Stimulated activated CD4-positive, alpha-beta T cell treated with anti-CD3 and anti-CD28 coated beads, Interleukin-4, amount 100 ng/mL, for 24 hours (primary cell): ENCODE results near the gene CDC73.
"Not testable (repeated sequence)": the region's sequence is repeated elsewhere in the genome, so short reads cannot be mapped to it uniquely, and the experiment has no call there.

Experiments
- DNase-seq: peaks from one replicate; pipeline ENCODE4 v3.0.0-alpha.2; 2020

CDC73 gene

DNA sequence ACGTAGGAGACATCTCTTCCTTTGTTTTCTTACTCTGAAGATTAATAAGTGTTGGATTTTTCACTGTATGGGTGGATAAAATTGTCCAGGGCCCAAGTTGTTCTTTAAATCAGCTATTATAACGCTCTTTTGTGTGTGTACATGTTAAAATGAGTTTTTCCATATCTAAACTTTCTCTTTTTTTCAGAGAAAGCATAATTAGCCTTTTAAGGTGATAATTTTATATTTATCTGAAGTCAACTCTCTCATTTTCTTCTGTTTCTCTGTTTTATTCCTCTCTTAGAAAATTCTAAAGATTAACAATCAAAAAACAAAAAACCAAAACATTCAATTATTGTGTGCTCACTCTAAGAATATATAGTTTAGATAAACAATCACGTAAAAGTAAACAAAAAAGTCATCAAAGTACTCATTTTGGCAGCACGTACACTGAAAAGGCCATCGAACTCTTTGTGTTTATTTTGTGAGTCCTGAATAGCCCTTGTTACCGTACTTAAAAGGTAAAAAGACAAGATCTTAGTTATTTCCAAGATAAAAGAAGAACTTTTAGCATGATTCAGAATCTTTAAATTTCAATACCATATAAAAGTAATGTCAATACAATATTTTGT, 7.2 kb upstream of the CDC73 start:
- no peak for DNase-seq

DNA sequence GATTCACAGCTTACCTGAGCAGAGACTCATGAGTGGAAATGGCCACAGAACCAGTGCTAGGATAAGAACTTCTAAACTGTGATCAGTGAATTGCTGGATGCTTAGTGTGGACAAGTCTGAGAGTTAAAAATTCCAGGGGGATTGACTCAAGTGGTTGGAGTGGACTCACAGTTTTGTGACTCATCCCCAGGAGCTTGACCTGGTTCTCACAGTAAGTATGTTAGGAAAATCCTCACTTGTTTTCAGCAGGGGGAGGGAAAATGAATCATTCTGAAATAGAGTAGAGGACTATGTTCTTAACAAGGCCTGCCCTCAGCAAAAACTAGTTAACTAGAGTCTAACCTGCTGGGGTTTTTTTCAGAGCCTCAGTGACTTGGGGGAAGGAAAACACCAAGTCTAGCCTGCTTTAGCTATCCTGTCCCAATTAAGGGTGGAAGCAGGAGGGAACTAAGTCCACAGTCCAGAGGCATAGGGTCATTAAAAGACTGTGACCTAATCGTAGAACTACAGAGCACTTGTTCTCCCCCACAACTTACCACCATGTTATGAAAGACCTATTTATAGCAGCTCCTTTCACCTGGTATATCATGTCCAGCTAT, 6.1 kb upstream of the CDC73 start:
- no peak for DNase-seq

- not testable (repeated sequence) for DNase-seq
Measured at GRCh38 chr1:193117167-193117566, 4.7 kb upstream of the CDC73 start.

DNA sequence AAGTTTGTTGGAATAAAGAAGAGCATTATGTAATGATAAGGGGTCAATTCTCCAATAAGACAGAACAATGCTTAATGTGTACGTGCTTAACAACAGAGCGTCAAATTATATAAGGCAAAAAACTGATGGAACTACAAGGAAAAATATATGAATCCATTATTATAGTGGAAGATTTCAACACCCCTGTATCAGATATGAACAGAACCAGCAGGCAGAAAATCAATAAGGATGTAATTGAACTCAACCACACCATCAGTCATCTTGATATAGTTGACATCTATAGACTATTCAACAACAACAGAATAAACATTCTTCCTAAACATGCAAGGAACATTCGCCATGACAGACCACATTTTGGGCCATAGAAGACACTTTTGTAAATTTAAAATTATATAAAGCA, 3.6 kb upstream of the CDC73 start:
- no peak for DNase-seq

DNA sequence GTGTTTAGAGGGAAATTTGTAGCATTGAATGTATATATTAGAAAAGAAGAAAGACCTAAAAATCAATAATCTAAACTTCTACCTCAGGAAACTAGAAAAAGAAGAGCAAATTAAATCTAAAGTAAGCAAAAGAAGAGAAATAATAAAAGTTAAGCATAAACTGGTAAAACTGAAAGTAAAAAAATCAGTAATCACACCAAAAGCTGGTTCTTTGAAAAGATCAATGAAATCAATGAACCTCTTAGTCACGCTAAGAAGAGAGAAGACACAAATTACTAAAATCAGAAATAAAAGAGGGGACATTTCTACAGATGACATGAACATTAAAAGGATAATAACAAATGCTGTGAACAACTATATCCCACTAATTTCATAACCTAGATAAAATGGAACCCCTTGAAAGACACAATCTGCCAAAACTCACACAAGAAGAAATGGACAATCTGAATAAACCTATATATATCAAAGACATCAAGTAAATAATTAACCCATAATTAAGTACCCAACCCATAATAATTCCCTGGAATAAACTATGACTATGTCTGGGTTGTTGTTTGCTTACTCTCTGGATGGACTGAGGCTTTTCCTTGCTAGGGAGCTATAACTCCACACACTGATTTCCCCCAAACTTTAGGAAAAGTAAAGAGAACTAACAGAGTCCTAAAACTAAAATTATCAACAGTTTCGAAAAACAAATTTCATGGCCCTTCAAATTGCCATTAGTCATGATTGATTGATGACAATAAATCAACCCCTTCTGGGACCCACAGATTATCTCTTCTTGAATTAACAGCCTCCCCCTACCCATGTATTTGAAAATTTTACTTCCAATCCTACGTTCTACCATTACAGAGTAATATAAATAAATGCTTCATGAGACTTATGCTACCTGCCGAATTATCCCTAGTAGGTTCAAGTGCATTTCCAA, 2.8 kb upstream of the CDC73 start:
- DNase-seq = no peak

- no peak for DNase-seq
Measured at GRCh38 chr1:193120604-193121166, 1.1 kb upstream of the CDC73 start.

DNA sequence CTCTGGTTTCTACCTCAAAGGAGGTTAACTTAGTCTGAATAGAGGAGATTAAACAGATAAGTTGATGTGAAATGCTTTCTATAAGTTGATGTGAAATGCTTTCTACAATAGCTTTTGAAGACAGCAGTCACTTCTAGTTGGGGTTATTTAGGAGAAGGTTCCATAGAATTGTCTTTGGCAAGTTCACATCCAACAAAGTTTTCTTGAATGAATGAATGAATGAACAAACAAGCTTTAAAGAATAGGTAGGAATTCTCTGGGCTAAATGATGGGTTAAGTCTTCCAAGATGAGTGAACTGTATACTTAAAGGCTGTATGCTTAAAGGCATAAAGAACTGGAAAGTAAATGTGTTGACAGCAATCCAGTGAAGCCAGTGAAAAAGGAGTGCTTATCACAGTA, 1.9 kb downstream of the CDC73 start:
- no peak for DNase-seq

DNA sequence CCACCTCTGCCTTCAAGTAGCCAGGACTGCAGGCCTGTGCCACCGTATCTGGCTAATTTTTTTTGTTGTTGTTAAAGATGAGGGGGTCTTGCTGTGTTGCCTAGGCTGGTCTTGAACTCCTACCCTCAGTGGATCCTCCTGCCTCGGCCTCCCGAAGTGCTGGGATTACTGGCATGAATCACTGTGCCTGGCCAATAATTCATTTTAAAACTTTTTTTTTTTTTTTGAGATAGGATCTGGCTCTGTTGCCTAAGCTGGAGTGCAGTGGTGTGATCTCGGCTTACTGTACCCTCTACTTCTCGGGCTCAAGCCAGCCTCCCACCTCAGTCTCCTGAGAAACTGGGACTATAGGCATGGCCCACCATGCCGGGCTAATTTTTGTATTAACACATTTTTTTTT, 3.5 kb downstream of the CDC73 start:
- no peak for DNase-seq

- DNase-seq = no peak
Measured at GRCh38 chr1:193131266-193131860, 9.5 kb downstream of the CDC73 start.

DNA sequence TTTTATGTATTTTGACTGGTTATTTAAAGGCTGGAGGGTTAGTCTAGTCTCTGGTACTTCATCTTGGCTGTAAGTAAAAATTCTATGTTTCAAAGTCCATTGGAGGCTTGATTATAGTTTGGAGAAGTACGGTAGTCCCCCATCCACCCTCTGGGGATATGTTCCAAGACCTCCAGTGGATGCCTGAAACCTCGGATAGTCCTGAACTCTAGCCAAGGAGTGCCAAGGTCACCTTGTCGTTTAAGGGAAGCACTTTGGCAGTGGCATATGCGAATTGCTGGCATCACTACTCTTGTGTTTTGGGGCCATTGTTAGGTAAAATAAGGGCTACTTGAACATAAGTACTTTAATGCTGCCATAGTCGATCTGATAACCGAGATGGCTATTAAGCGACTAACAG, 18.4 kb downstream of the CDC73 start:
- DNase-seq = no peak

DNA sequence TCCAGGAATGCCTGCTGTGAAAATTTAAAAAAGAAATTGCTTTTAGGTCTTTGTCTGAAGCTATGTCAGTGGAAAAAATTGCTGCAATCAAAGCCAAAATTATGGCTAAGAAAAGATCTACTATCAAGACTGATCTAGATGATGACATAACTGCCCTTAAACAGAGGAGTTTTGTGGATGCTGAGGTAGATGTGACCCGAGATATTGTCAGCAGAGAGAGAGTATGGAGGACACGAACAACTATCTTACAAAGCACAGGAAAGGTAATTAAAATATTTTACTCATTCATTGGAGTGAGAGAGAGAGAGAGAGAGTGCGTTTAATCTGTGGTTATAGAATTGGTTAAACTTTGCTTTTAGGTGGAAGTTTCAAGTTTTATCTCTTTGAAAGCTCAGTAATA, 20.0 kb downstream of the CDC73 start:
- no peak for DNase-seq

DNA sequence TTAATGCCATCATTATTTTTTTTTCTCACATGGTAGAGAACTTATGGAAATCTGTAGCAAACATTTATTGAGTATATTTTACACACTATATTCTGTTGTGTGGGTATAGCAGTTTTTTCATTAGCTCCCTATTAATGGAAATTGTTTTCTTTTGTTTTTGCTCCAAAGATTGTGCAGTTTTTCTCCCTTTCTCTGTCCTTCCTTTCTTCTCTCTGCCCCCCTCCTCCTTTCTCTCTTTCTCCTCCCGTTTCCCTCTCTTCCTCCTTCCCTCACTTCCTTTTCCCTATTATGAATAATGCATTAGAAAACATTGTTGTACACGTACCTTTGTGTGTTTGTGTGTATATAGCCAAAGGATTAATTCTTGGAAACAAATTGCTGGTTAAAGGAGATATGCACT, 20.6 kb downstream of the CDC73 start:
- DNase-seq = no peak

GRCh38 chr1:193143285-193143684, 21.5 kb downstream of the CDC73 start:
- no peak for DNase-seq

GRCh38 chr1:193144361-193144938, 22.6 kb downstream of the CDC73 start:
- no peak for DNase-seq

GRCh38 chr1:193144999-193145398, 23.2 kb downstream of the CDC73 start:
- DNase-seq = no peak

DNA sequence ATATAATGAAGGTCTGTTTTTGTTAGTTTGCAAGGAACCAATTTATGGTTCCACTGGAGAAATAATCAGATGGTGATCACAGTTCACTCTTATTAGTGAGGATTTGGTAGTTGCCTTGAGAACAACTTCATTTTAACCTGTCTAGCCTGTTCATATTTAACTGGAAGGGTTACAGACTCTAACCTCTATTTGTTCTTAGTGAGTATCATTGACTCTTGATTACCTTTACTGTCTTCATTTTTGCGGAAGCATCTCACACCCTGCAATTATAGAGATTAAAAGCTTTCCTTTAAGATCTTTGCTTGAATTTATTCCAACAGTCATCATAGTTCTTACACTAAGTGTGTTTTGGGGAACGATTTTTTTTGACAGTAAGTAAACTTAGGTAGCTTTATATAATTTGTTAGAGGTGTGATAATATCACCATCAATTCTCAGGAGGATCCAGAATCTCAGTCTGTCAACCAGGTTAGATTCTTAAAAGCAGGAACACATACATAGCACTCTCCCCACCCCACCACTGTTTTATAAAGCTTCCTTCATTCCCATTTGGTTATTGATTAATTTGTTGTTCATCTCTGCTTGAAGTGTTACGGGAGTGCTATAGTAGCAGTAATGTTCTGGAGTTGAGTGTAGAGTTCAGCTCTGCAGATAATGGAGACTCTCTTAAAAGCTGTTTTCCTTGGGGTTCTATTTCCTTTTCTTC, 34.4 kb downstream of the CDC73 start:
- no peak for DNase-seq

GRCh38 chr1:193156822-193157142, 35.0 kb downstream of the CDC73 start:
- DNase-seq = no peak

GRCh38 chr1:193157360-193157759, 35.5 kb downstream of the CDC73 start:
- no peak for DNase-seq

DNA sequence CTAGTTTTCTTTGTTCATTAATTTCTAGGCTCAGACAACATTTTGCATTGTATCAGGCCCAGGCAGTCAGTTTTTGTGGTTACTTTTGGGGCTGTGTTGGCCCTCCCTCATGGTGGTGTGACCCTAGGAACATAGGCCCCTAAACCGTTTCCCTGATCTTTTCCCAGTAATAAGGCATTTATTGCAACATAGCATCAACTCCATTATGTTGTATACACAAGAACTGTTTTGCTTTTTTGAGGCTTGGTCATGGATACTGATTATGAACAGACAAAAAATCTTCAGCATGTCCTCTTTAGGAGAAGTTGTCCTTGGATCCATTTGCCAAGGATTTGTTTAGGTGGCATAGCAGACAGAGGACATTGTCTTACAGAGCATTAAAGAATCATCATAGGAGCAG, 54.3 kb downstream of the CDC73 start:
- DNase-seq = no peak

DNA sequence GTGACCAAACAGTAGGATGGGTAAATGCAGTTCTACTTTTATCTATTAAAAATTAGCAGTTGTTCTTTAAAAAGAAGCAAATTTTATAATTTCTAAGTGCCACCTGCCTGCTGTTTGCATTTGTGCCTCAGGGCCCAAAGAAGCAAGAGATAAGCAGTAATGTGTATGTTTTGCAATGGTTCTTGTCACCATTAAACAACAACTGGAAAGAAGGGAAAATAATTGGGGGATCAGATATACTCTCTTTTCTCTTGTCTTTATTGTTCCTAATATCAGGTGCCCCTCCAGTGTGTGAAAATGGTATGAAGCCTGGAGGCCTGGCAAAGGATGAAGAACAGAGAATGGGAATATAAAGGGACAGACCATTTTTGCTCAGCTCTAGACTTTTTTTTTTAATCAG, 55.0 kb downstream of the CDC73 start:
- no peak for DNase-seq

DNA sequence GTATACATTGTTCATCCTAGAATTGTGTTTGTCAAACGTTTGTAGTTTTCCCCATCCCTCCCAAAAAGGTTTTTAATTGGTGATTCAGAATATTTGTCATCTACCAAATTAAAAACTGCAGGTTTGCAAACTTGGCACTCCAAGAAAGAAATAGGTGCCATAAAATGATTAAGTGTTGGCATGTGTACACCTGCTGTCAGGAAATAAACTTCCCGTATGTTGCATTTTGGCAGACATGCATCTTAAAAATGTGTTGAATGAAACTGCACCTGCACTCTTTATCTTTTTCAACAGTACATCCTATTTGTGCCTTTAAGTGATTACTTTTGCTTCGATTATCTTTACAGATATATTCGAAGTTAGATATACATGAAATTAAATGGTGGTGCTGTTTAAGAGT, 57.3 kb downstream of the CDC73 start:
- DNase-seq = no peak

GRCh38 chr1:193181536-193181935, 59.7 kb downstream of the CDC73 start:
- no peak for DNase-seq

GRCh38 chr1:193181985-193182384, 60.2 kb downstream of the CDC73 start:
- DNase-seq = no peak
